ENCODE measurements around the gene SURF2. TPM values are rescaled to one million over a fixed set of nuclear protein-coding genes. Genes with fewer than 3 reads are reported as not detected.

Gene SURF2
- total RNA-seq, 1 donor from 2014 or later, result 12.0 TPM

GRCh38 chr9:133378408-133378962 lies 22.1 kb downstream of the SURF2 start:
- Histone ChIP-seq H3K4me1 (peaks cover 15% of the 10 kb centered on the region), H3K36me3 (no peaks in the 10 kb centered on the region), H3K27me3 (no peaks in the 10 kb centered on the region), H3K4me3 (no peak overlapping the region), H3K9me3 (no peaks in the 10 kb centered on the region), H3K27ac (no peak overlapping the region)
- no peak for TF ChIP-seq CTCF (IDR thresholded peaks at IDR 0.05)
- intact Hi-C loops (cut with DNase I), result no loop called here
- no peak for DNase-seq
- ATAC-seq, result no peak

GRCh38 chr9:133379153-133380086 lies 23.1 kb downstream of the SURF2 start:
- Histone ChIP-seq H3K4me1 (peaks cover 8% of the 10 kb centered on the region), H3K27me3 (no peaks in the 10 kb centered on the region), H3K36me3 (no peaks in the 10 kb centered on the region), H3K4me3 (no peak overlapping the region), H3K27ac (no peak overlapping the region), H3K9me3 (no peaks in the 10 kb centered on the region)
- DNase-seq (no peak), ATAC-seq (no peak)
- TF ChIP-seq CTCF (IDR thresholded peaks at IDR 0.05), result no peak
- intact Hi-C loops (cut with DNase I), result no loop called here

GRCh38 chr9:133380734-133381133 lies 24.4 kb downstream of the SURF2 start:
- DNase-seq (no peak), ATAC-seq (no peak)
- Histone ChIP-seq H3K9me3 (no peaks in the 10 kb centered on the region), H3K27ac (no peak overlapping the region), H3K4me3 (no peak overlapping the region), H3K4me1 (peaks cover 5% of the 10 kb centered on the region), H3K36me3 (no peaks in the 10 kb centered on the region), H3K27me3 (no peaks in the 10 kb centered on the region)
- no peak for TF ChIP-seq CTCF (IDR thresholded peaks at IDR 0.05)
- intact Hi-C loops (cut with DNase I), result no loop called here

- no peaks in the 10 kb centered on the region for H3K4me1 ChIP-seq
- no peak overlapping the region for H3K27ac ChIP-seq
- ATAC-seq (no peak), DNase-seq (no peak)
- H3K9me3 ChIP-seq, result no peaks in the 10 kb centered on the region
- H3K36me3 ChIP-seq, result no peaks in the 10 kb centered on the region
- H3K4me3 ChIP-seq, result no peak overlapping the region
- H3K27me3 ChIP-seq, result no peaks in the 10 kb centered on the region
- TF ChIP-seq CTCF (IDR thresholded peaks at IDR 0.05), result no peak
- intact Hi-C loops (cut with DNase I), result no loop called here
Observed at GRCh38 chr9:133382507-133383141, 26.3 kb downstream of the SURF2 start.

- no peaks in the 10 kb centered on the region for H3K9me3 ChIP-seq
- ATAC-seq (no peak), DNase-seq (no peak)
- H3K36me3 ChIP-seq, result no peaks in the 10 kb centered on the region
- H3K4me3 ChIP-seq, result no peak overlapping the region
- H3K27me3 ChIP-seq, result no peaks in the 10 kb centered on the region
- no peak for TF ChIP-seq CTCF (IDR thresholded peaks at IDR 0.05)
- intact Hi-C loops (cut with DNase I), result no loop called here
- no peaks in the 10 kb centered on the region for H3K4me1 ChIP-seq
- H3K27ac ChIP-seq, result no peak overlapping the region
Observed at GRCh38 chr9:133383438-133383837, 27.1 kb downstream of the SURF2 start.

Data from upper lobe of right lung (tissue), 1 donor.